Measurements from ENCODE around the gene DOCK9. TPM values are rescaled to one million over a fixed set of nuclear protein-coding genes. Genes with fewer than 3 reads are reported as not detected.
A peak's percentile ranks its signal among the peaks of the same experiment; 100 is the strongest.

Gene DOCK9
- polyA plus RNA-seq, 1 of the 3 experiments (the other 2 are of a cell fraction) = 16.6 TPM

DNA sequence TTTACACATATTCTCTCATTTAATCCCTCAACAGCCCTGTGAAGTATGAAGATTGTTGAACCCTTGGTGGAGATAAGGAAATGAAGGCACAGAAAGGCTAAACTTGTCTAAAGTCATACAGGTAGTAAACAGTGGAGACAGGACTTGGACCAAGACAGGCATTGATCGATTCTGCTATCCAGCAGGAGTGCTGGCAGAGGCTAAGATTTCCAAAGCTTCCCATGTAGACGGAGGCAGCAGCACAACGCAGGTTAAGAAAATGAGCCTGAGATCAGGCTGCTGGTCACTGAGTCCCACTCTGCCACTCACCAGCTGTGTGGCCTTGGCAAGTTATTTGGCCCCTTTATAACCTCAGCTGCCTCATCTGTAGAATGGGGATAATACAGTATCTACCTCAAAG is 140.0 kb downstream of the DOCK9 start:
- no peaks in the 10 kb centered on the region for H4K20me1 ChIP-seq (ENCODE audit: insufficient read depth)
- no peaks in the 10 kb centered on the region for H3K9me3 ChIP-seq
- no peak overlapping the region for H3K9ac ChIP-seq
- H3K27me3 ChIP-seq (ENCODE audit: insufficient read depth) = no peaks in the 10 kb centered on the region
- ChIA-PET POLR2A (no interaction called here), CTCF (interaction anchor here (0.9 to 1.7 kb wide), 3 partner anchors 11 to 390 kb away, joined by 4 to 5 read pairs (median 4); no protein-coding TSS in a partner anchor)
- peaks cover 6 to 27% of the 10 kb centered on the region in 2 experiments; a peak in 3 of 4 replicates for H3K4me1 ChIP-seq (ENCODE audit: control insufficient read depth in 1 of 2, insufficient read depth in 2 of 2, low read depth in 1 of 2, low read length in 1 of 2)
- H3K4me3 ChIP-seq (ENCODE audit: low read depth in 2 of 2, low read length in 1 of 2) = no peak overlapping the region
- H3K36me3 ChIP-seq (replicated peaks in 1 of 2; ENCODE audit: control insufficient read depth in 1 of 2, insufficient read depth in 2 of 2, low read length in 1 of 2) = no peaks in the 10 kb centered on the region
- H3F3A ChIP-seq (replicated peaks; ENCODE audit: insufficient read depth) = peaks cover 4% of the 10 kb centered on the region
- no peaks in the 10 kb centered on the region for H3K9me2 ChIP-seq
- H3K4me2 ChIP-seq = no peak overlapping the region
- no peak for DNase-seq
- TF ChIP-seq FOXJ3 (CRISPR knock-in tag; IDR thresholded peaks at IDR 0.05) (no peak), TEAD4 (IDR thresholded peaks at IDR 0.05; ENCODE audit: borderline replicate concordance, insufficient read depth) (no peak)
- no peak overlapping the region for H3K27ac ChIP-seq (ENCODE audit: low read depth in 2 of 2, low read length in 1 of 2)
- H3K79me2 ChIP-seq (ENCODE audit: insufficient read depth) = no peaks in the 10 kb centered on the region
- WGBS (ENCODE audit: low lambda C conversion rate) = 97% methylated on average over 3 of the region's 3 CpGs
- no peak overlapping the region for H2AFZ ChIP-seq (ENCODE audit: low read depth)

DNA sequence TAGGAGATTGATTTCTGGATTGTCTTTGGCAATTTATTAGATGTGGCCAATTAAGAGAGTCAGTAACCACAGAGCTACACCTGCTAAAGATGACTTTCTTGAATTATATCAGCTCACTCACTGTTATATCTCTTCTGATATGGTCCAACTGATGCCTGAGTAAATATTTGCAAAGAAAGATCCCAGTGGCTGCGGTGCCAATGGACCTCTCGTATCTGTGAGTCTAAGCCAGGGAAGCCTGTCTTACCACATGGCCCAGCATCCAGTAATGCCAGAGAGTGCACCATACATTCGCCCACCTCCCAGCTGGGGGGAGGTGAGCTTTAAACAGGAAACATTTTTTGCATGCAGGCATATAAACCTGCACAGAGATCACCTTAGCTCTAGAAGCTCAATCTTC is 142.7 kb downstream of the DOCK9 start:
- Histone ChIP-seq H3K4me2 (no peak overlapping the region), H3K4me3 (ENCODE audit: low read depth in 2 of 2, low read length in 1 of 2) (no peak overlapping the region), H3K9me3 (no peaks in the 10 kb centered on the region), H3K79me2 (ENCODE audit: insufficient read depth) (no peaks in the 10 kb centered on the region), H3K9ac (no peak overlapping the region), H3K9me2 (no peaks in the 10 kb centered on the region), H3K27me3 (ENCODE audit: insufficient read depth) (no peaks in the 10 kb centered on the region), H4K20me1 (ENCODE audit: insufficient read depth) (no peaks in the 10 kb centered on the region), H3F3A (replicated peaks; ENCODE audit: insufficient read depth) (peaks cover 4% of the 10 kb centered on the region), H3K36me3 (replicated peaks in 1 of 2; ENCODE audit: control insufficient read depth in 1 of 2, insufficient read depth in 2 of 2, low read length in 1 of 2) (peaks cover 0 to 2% of the 10 kb centered on the region in 2 experiments), H3K27ac (ENCODE audit: low read depth in 2 of 2, low read length in 1 of 2) (peak overlapping the region in 1 of 2 experiments; percentile 18; a peak in 2 of 4 replicates), H2AFZ (ENCODE audit: low read depth) (no peak overlapping the region), H3K4me1 (ENCODE audit: control insufficient read depth in 1 of 2, insufficient read depth in 2 of 2, low read depth in 1 of 2, low read length in 1 of 2) (peaks cover 6 to 24% of the 10 kb centered on the region in 2 experiments; a peak in 3 of 4 replicates)
- TF ChIP-seq, protein P1, sequence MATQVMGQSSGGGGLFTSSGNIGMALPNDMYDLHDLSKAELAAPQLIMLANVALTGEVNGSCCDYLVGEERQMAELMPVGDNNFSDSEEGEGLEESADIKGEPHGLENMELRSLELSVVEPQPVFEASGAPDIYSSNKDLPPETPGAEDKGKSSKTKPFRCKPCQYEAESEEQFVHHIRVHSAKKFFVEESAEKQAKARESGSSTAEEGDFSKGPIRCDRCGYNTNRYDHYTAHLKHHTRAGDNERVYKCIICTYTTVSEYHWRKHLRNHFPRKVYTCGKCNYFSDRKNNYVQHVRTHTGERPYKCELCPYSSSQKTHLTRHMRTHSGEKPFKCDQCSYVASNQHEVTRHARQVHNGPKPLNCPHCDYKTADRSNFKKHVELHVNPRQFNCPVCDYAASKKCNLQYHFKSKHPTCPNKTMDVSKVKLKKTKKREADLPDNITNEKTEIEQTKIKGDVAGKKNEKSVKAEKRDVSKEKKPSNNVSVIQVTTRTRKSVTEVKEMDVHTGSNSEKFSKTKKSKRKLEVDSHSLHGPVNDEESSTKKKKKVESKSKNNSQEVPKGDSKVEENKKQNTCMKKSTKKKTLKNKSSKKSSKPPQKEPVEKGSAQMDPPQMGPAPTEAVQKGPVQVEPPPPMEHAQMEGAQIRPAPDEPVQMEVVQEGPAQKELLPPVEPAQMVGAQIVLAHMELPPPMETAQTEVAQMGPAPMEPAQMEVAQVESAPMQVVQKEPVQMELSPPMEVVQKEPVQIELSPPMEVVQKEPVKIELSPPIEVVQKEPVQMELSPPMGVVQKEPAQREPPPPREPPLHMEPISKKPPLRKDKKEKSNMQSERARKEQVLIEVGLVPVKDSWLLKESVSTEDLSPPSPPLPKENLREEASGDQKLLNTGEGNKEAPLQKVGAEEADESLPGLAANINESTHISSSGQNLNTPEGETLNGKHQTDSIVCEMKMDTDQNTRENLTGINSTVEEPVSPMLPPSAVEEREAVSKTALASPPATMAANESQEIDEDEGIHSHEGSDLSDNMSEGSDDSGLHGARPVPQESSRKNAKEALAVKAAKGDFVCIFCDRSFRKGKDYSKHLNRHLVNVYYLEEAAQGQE (IDR thresholded peaks at IDR 0.05; ENCODE audit: low read depth, low read length) = no peak
- TF ChIP-seq CHD2 (IDR thresholded peaks at IDR 0.05; ENCODE audit: low read length, partially characterized antibody) (no peak), RCOR1 (IDR thresholded peaks at IDR 0.05; ENCODE audit: low read length) (peak; percentile 38; the same call in 1 of the 2 replicates), NRF1 (IDR thresholded peaks at IDR 0.05; ENCODE audit: low read depth, low read length) (no peak), EP300 (IDR thresholded peaks at IDR 0.05; ENCODE audit: borderline replicate concordance in 1 of 2, low read depth in 1 of 2, low read length in 1 of 2) (peak in 1 of 2 experiments; percentile 7; a peak in 1 of 4 replicates)
- CTCF ChIA-PET = interaction anchor here (0.6 to 1.4 kb wide), 6 partner anchors 35 to 389 kb away, joined by 3 to 4 read pairs (median 3); no protein-coding TSS in a partner anchor
- POLR2A ChIA-PET = no interaction called here
- 90% methylated on average over 3 of the region's 3 CpGs for WGBS (ENCODE audit: low lambda C conversion rate)
- peak; percentile 41 for DNase-seq

Measured in SK-N-SH (cell line).